SK-MEL-5 (cell line): ENCODE results near the gene SAXO2. TPM values are rescaled to one million over a fixed set of nuclear protein-coding genes. Genes with fewer than 3 reads are reported as not detected.
"Not testable (repeated sequence)": the region's sequence is repeated elsewhere in the genome, so short reads cannot be mapped to it uniquely, and the experiment has no call there.

Experiments
- DNase-seq: peaks from one replicate; pipeline ENCODE4 v3.0.0-alpha.2; 2016; ENCODE audit warnings: low read depth, low spot score
- in situ Hi-C: cut with HindIII; loops from 2 replicates; pipeline ENCODE4 v1.10.0; 2016; ENCODE audit warnings: low sequenced_read_pairs, high pct_unique_total_duplicates, low pct_unique_long_range_greater_than_20kb
- total RNA-seq: library from RNA; depleted of rRNA; stranded (reverse); fragments of >200 nt; shearing (Covaris generic); gene quantifications from 2 replicates; pipeline ENCODE4 v1.2.3, GENCODE V29; 2014

SAXO2 gene
- total RNA-seq, 1 experiment from 2014 or later, result not detected

DNA sequence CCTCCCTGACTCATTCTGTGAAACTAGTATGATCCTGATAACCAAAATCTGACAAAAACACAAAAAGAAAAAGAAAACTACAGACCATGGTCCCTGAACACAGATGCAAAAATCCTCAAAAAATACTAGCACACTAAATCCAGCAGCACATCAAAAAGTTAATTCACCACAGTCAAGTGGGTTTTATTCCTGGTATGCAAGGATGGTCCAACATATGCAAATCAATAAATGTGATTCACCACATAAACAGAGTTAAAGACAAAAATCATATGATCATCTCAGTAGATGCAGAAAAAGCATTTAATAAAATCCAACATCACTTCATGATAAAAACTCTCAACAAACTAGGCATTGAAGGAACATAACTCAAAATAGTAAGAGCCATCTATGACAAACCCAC is 12.8 kb downstream of the SAXO2 start:
- in situ Hi-C loops, result no loop called here

DNA sequence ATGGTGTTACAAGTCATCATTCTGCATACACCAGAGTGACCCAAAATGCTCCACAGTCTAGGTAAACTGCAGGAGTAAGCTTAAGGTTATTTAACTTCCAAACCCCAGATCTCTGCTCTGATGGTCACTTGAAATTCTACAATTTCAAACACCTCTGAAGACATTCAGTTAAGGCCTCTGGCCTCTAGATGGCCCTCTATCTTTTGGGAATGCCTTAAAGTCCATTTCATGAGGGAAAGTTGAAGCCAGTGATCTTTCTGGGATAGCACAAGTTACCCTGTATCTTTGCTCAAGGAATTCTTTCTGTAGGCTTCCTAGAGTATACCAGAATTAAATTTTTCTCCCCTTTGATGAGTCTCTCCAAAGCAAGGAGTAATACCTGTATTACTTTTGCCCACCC is 18.7 kb downstream of the SAXO2 start:
- in situ Hi-C loops, DNase-seq: not testable (repeated sequence)

More for the DNA sequence above, 12.8 kb downstream of the SAXO2 start:
- no peak for DNase-seq

DNA sequence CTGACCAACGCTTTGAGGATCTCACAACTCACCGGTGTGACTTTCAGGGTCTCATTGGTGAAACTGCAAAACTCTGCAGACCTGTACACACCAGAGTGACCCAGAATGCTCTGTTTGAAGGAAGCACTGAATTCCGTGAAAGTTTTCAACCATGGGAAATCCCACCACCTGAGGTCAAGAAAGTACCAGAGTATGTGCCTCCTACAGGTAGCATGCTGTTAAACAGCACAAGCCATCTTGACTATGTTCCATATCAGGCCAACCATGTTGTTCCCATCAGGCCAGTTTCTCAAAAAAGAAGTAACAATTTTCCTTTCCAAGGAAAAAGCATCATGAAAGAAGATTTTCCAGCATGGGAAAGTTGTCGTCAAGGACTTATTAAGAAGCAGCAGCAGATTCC is 19.8 kb downstream of the SAXO2 start:
- in situ Hi-C loops, DNase-seq: not testable (repeated sequence)

DNA sequence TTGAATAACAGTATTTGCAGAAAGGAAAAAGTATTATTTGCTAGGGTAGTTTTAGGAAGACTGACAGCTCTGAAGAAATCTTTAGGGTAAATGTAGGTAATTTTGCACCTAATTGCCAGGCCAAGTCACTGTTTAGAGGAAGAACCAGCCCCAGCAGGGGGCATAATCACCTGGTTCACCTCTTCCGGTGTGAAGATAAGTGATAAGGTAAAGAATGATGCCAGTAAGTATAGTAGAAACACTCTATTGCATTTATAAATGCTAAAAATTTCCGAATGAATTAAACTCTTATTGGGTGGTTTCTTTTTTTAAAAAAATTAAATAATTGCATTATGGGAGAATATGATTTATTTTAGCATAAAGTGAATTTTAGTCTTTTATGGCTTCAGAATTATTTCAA is 21.8 kb downstream of the SAXO2 start:
- DNase-seq, in situ Hi-C loops: not testable (repeated sequence)

DNA sequence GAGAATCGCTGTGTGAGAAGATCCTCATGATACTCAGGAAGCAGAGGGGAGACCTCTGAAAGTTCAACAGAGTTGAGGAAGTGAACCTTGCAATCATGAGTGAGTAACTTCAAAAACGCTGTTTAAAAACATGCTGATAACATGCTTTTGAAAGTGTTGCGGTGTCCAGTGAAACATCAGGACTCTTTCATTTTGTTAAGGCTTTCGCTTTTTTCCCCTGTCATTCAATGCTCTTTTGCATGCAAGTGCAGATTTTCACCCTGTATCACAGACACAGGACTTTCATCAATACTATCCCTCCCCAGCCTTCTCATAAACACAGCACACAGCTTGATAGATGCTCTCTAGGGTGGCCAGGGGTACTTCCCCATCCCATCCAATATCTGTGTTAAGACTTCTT is 23.9 kb downstream of the SAXO2 start:
- in situ Hi-C loops, DNase-seq: not testable (repeated sequence)

DNA sequence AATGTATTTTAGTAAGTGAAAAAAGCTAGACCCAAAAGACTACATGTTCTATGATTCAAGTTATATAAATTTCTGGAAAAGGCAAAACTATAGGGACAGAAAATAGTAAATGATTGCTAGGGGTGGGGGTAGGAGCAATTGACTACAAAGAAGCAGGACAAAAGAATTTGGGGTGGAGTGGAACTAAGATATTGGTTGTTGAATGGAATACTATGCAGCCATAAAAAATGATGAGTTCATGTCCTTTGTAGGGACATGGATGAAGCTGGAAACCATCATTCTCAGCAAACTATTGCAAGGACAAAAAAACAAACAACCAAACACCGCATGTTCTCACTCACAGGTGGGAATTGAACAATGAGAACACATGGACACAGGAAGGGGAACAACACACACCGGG is 25.6 kb downstream of the SAXO2 start:
- DNase-seq, in situ Hi-C loops: not testable (repeated sequence)

DNA sequence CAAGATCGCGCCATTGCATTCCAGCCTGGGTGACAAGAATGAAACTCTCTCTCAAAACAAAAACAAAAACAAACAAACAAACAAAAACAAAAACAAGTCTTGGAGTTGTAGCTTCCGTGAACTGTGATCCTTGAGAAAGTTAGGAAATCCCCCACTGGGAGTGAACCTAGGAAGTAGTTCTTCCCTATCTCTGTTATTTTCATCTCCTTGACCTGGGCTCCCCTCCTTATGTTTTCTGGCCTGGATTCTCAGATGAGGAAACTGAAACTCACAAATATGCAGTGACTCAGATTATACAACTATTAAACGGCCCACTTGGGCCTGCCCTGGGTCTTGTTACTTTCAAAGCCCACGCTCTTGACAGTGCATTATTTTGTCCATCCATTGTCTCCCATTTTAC is 29.7 kb downstream of the SAXO2 start:
- DNase-seq, result no peak
- in situ Hi-C loops, result no loop called here

DNA sequence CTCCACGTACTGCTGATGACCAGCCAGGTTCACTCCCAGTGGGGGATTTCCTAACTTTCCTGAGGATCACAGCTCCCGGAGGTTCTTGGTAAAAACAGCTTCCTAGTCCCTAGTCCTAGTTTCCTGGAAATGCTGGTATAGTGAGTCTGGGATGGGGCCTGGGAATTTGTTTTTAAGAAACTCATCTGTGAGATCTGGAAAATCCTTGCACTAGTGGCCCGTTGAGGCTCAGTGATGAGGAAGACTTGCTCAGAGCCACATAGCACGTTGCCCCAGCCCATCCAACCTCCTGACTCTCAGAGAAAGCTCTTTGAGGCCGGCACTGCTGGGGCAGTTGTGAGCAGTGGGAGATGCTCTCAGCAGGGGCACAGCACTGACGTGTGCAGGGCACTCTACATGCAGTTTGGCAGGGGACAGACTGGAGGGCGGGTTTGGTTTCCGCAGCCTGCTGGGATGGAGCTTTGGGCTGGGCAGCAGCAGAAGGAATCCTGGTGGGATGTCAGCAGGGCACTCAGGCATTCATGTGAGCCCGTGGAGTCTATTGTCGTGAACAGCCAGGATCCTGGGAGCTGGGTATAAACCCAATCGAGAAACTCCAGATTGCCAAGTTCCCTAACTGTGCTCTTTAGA is 31.6 kb downstream of the SAXO2 start:
- no peak for DNase-seq
- in situ Hi-C loops, result no loop called here

DNA sequence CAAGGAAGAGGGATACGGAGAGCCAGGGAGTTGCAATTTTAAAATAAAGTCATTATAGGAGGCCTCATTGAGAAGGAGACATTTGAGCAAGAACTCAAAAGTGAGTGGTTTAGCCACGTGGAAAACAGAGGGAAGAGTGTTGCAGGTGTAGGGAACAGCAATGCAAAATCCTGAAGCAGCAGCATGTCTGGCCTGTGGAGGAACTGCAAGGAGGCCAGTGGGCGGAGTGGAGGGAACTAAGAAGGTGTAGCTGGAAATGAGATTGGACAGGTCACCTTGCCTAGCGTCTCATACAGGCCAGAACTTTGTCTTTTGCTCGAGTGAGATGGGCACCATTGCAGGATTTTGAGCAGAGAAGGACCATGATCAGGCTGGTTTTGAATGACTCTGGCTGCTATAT is 34.9 kb downstream of the SAXO2 start:
- in situ Hi-C loops, result no loop called here
- no peak for DNase-seq

DNA sequence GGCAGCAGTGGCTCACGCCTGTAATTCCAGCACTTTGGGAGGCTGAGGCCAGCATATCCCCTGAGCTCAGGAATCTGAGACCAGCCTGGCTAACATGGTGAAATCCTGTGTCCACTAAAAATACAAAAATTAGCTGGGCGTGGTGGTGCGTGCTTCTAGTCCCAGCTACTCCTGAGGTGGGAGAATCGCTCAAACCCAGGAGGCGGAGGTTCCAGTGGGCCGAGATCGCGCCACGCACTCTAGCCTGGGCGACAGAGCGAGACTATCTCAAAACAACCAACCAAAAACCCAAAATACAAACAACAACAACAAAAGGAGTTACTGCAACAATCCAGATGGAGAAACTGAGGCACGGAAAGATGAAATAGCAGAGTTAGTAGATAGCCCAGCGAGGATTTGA is 35.4 kb downstream of the SAXO2 start:
- no peak for DNase-seq
- in situ Hi-C loops, result no loop called here

DNA sequence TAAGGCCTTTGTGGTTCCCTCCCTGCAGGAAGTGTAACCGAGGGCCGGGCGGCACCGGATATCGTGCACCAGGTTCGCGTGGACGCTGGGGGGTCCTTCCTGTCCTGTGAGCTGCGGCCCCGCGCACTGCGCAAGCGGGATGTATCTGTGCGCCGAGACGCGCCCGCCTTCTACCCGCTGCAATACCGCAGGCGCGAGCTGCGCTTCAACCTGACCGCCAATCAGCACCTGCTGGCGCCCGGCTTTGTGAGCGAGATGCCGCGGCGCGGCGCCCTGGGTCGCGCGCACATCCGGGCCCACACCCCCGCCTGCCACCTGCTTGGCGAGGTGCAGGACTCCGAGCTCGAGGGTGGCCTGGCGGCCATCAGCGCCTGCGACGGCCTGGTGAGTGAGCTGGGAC is 35.9 kb downstream of the SAXO2 start:
- in situ Hi-C loops, result no loop called here
- no peak for DNase-seq

DNA sequence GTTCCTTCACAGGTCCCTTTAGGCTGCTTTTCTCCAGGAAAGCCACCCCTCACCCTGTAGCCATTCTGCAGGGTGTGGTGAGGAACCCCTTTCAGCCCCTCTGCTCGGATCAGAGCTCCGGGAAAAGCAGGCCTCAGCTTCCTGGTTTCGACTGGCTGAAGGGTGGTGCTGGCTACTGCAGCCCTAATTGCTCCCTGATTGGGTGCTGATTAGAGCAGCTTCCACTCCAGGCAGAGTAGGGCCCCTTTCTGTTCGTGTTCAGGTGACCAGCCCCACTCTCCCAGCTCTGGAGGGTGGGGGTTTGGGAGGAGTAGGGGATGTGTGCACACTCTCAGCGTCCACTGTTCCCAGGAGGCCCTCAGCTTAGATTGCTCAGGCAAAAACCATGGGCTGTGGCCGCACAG is 36.9 kb downstream of the SAXO2 start:
- DNase-seq, in situ Hi-C loops: not testable (repeated sequence)

DNA sequence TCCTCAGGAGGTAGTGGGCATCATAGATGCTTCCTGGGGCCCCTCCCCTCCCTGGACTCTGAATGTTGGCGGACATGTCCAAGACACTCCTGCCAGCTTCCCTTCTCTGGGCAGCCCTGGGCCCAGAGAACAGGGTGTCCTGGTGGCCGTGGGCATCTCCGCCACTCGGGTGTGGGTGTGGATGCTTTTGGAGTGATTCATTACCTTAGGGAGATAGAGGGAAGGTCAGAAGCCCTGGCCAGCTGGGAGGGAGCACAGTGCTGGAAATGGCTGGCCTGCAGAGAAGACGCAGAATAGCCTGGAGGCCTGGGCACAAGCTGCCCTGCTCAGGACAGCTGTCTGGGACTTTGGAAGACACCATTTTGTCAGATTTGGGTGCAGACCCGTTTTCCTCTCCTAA is 37.7 kb downstream of the SAXO2 start:
- DNase-seq, in situ Hi-C loops: not testable (repeated sequence)

DNA sequence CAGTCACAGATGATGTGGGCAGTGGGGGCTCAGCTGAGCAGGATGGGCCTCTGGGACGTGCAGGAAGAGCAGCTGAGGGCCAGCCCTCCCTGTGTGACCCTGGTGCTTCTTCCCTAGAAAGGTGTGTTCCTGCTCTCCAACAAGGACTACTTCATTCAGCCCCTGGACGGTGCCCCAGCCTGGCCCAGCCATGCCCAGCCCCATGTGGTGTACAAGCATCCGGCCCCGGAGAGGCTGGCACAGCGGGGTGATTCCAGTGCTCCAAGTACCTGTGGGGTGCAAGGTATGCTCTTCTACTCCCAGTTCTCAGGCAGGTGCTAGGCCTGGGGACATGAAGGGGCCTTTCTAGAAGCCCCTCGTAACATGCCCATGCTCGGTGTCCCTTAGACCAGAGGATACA is 38.3 kb downstream of the SAXO2 start:
- DNase-seq, result no peak
- in situ Hi-C loops, result no loop called here

DNA sequence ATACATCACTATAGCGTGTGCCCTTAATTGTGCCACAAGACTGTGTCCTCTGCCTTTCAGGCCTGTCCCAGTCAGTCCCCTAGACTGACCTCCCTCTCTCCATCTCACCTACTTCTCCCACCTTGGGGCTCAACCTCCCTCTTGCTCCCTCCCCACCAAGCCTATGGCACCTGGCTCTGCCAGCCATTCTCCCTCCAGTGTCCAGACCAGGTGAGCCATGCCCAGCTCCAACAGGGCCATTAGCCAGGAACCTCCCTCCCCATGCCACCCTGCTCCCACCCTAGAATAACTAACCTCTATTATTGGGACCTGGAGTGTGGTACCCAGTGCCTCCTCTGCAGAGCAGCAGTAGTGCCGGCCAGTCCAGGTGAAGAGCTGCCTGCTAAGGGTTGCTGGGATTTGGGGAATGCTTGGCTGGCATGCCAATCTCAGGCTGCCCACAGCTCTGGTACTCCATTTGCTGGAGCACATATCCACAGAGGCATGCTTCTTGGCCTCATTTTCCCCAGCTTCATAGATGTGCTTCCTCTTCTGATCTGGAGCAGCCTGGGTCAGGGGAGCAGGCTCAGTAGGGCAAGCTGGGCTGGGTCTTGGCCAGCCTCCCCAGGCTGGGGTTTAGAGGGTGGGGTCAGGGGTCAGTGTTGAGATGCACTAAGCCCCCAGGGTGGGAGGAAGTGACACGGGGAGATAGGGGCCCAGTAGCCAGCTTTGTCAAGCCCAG is 38.8 kb downstream of the SAXO2 start:
- DNase-seq, result no peak

DNA sequence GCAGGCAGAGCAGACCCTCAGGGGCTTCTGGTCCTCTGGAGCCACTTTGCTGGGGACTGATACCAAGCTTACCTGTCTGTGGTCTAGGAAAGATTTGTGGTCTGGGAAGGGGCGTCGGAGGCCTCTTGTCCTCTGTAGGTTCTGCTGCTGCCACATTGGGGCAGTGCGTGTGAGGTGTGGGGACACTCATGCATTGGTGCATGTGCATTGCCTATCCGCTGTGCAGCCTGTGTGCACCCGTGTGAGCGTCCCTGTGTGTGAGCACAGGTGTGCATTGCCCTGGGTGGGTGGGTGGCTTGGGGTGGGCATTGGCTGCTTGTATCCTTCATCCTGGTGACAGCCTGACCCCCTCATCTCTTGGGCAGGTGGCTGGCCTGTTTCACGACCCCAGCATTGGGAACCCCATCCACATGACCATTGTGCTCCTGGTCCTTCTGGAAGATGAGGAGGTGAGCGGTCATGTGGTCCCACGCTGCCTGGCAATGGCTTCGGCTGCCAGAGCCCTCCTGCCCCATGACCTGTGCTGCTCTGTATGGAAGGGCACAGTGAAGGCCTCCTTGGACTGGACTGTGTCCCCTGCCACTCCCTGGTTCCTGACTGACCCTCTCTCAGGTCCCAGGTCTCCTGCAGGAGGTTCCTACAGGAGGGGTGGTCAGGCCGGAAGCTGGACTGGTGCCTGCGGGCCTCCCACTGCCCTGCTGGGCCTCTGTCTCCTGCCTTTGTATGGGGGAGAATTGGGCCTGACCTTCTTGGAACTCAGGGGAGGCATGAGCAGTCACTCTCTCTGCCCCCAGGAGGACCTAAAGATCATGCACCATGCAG is 41.5 kb downstream of the SAXO2 start:
- in situ Hi-C loops, result no loop called here
- DNase-seq, result no peak

More for the DNA sequence above, 38.8 kb downstream of the SAXO2 start:
- in situ Hi-C loops, result no loop called here

DNA sequence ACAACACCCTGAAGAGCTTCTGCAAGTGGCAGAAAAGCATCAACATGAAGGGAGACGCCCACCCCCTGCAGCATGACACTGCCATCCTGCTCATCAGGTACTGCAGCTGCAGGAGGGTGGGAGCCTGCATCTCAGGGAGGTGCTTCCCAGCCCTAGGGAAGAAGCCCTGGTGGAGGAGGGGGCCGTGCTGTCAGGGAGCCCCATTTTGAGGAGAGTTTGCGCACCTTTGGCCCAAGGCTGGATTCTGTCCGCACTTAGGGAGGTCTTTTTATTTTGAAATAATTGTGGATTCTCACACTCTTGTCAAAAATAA is 42.1 kb downstream of the SAXO2 start:
- in situ Hi-C loops, result no loop called here
- DNase-seq, result no peak

DNA sequence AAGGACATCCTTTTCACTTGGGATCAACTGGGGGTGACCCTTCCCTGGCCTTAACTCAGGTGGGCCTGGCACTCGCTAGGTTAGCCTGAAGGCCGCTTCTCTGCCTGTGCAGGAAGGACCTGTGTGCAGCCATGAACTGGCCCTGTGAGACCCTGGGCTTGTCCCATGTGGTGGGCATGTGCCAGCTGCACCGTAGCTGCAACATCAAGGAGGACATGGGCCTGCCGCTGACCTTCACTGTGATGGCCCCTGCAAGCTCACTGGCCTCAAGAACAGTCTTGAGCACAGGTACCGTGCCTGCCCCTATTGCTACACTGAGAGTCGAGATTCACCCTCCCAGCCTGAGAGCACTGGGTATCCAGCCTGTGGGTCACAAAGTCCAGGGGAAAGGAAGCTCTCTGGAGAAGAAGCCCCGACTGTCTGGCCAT is 43.0 kb downstream of the SAXO2 start:
- in situ Hi-C loops, result no loop called here
- no peak for DNase-seq
